HPDE6-E6E7 (cell line): ENCODE measurements around the gene IRX2.

Source experiments
- DNase-seq: peaks from one replicate; pipeline ENCODE4 v3.0.0; 2011; ENCODE audit warnings: missing footprints; ENCODE audit errors: extremely low spot score

The IRX2 gene

GRCh38 chr5:2751592-2752021, at the start of gene IRX2:
Gene IRX2, minus strand, starts transcription at chr5:2751677. Its CDS starts 264 bp downstream, at chr5:2751413.
- no peak for DNase-seq

- no peak for DNase-seq
Measured at GRCh38 chr5:2800035-2800434, 48.6 kb upstream of the IRX2 start.

GRCh38 chr5:2797981-2798380, 46.5 kb upstream of the IRX2 start:
- no peak for DNase-seq

GRCh38 chr5:2797160-2797559, 45.7 kb upstream of the IRX2 start:
- DNase-seq = no peak

GRCh38 chr5:2783223-2783622, 31.7 kb upstream of the IRX2 start:
- DNase-seq = no peak

- DNase-seq = no peak
Measured at GRCh38 chr5:2782658-2783057, 31.2 kb upstream of the IRX2 start.

GRCh38 chr5:2780421-2781171, 29.1 kb upstream of the IRX2 start:
- no peak for DNase-seq

GRCh38 chr5:2779459-2779858, 28.0 kb upstream of the IRX2 start:
- DNase-seq = no peak

GRCh38 chr5:2776337-2777302, 25.1 kb upstream of the IRX2 start:
- no peak for DNase-seq

- no peak for DNase-seq
Measured at GRCh38 chr5:2773327-2773726, 21.9 kb upstream of the IRX2 start.

GRCh38 chr5:2767089-2767488, 15.6 kb upstream of the IRX2 start:
- DNase-seq = no peak

GRCh38 chr5:2764581-2764980, 13.1 kb upstream of the IRX2 start:
- DNase-seq = no peak

- no peak for DNase-seq
Measured at GRCh38 chr5:2763533-2763794, 12.0 kb upstream of the IRX2 start.

GRCh38 chr5:2762744-2763532, 11.5 kb upstream of the IRX2 start:
- DNase-seq = no peak

GRCh38 chr5:2761921-2762488, 10.5 kb upstream of the IRX2 start:
- no peak for DNase-seq

GRCh38 chr5:2759696-2760461, 8.4 kb upstream of the IRX2 start:
- no peak for DNase-seq

GRCh38 chr5:2759091-2759490, 7.6 kb upstream of the IRX2 start:
- no peak for DNase-seq

- DNase-seq = no peak
Measured at GRCh38 chr5:2758632-2759031, 7.2 kb upstream of the IRX2 start.

- DNase-seq = no peak
Measured at GRCh38 chr5:2757563-2758351, 6.3 kb upstream of the IRX2 start.
